Measurements from ENCODE around the gene PSMA1.

GRCh38 chr11:14552089-14552488 lies 31.9 kb upstream of the PSMA1 start:
- TF ChIP-seq CTCF (IDR thresholded peaks at IDR 0.05), result no peak
- no peak for TF ChIP-seq POLR2A (IDR thresholded peaks at IDR 0.05)
